HEK293 (cell line): ENCODE data around the gene XRCC6.

ENCODE experiments used
- CTCF ChIA-PET: fragments of 350-600 bp; formaldehyde crosslinking; extraction: SDS; loops from one replicate; lab custom pipeline; 2021; ENCODE audit warnings: antibody characterized with exemption; lab: Yijun Ruan, JAX
- POLR2A ChIA-PET: fragments of 300-600 bp; formaldehyde crosslinking; extraction: SDS; loops from one replicate; lab custom pipeline; 2020; ENCODE audit warnings: antibody characterized with exemption, inconsistent platforms; lab: Yijun Ruan, JAX
- H3K27ac ChIP-seq: fragments of 200-500 bp; sonication (Bioruptor generic); 2 replicates; pipeline ENCODE4 v1.5.1; 2014; ENCODE audit warnings: low read depth, low read length, control low read depth, inconsistent platforms; ENCODE audit errors: extremely low read depth
- H3K36me3 ChIP-seq, 2 experiments: fragments of 200-500 bp in 1 of 2; sonication (Bioruptor generic) in 1 of 2; 1 replicate in 1 of 2; 2 replicates in 1 of 2; pipeline ENCODE4 v1.5.1; 2014 to 2017; ENCODE audit warnings: inconsistent platforms in 2 of 2, low read length in 2 of 2; ENCODE audit not compliant: control insufficient read depth in 2 of 2, insufficient read depth in 1 of 2
- H3K4me1 ChIP-seq: fragments of 200-500 bp; sonication (Bioruptor generic); 2 replicates; pipeline ENCODE4 v1.5.1; 2014; ENCODE audit warnings: mild to moderate bottlenecking, low read length, inconsistent platforms; ENCODE audit not compliant: control insufficient read depth, insufficient read depth
- H3K4me3 ChIP-seq: 2 replicates; pipeline ENCODE4 v1.5.1; 2011; ENCODE audit warnings: low read depth, mild to moderate bottlenecking, control low read depth, low read length, moderate library complexity
- H3K9me3 ChIP-seq: fragments of 200-500 bp; sonication (Bioruptor generic); 2 replicates; pipeline ENCODE4 v1.5.1; 2014; ENCODE audit warnings: low read depth, low read length, inconsistent platforms; ENCODE audit not compliant: control insufficient read depth, insufficient read depth
- FEZF1 ChIP-seq: fragments of 450-650 bp; formaldehyde crosslinking; IDR thresholded peaks from 2 replicates; pipeline ENCODE4 v1.5.1; 2016; ENCODE audit warnings: missing biosample characterization, missing genetic modification characterization
- HOXA7 ChIP-seq: sonication (generic); formaldehyde crosslinking; IDR thresholded peaks from 2 replicates; pipeline ENCODE4 v1.8.1; 2022; ENCODE audit warnings: missing genetic modification reagents, borderline replicate concordance
- KLF7 ChIP-seq: fragments of 450-650 bp; formaldehyde crosslinking; IDR thresholded peaks from 2 replicates; pipeline ENCODE4 v1.5.1; 2016; ENCODE audit warnings: missing biosample characterization, missing genetic modification characterization, borderline replicate concordance
- PRDM1 ChIP-seq: fragments of 450-650 bp; formaldehyde crosslinking; IDR thresholded peaks from 2 replicates; pipeline ENCODE4; 2016; ENCODE audit warnings: missing biosample characterization, missing genetic modification characterization
- ZBTB48 ChIP-seq: fragments of 450-650 bp; formaldehyde crosslinking; IDR thresholded peaks from 2 replicates; pipeline ENCODE4 v1.5.1; 2016; ENCODE audit warnings: missing biosample characterization, missing genetic modification characterization
- ZNF121 ChIP-seq: fragments of 450-650 bp; formaldehyde crosslinking; IDR thresholded peaks from 2 replicates; pipeline ENCODE4 v1.5.1; 2016; ENCODE audit warnings: missing biosample characterization, missing genetic modification characterization
- ZNF157 ChIP-seq: fragments of 450-650 bp; formaldehyde crosslinking; IDR thresholded peaks from 2 replicates; pipeline ENCODE4 v1.5.1; 2016; ENCODE audit warnings: missing biosample characterization, missing genetic modification characterization
- ZNF169 ChIP-seq: fragments of 450-650 bp; formaldehyde crosslinking; IDR thresholded peaks from 2 replicates; pipeline ENCODE4 v1.5.1; 2016; ENCODE audit warnings: missing biosample characterization, missing genetic modification characterization
- ZNF221 ChIP-seq: fragments of 450-650 bp; formaldehyde crosslinking; IDR thresholded peaks from 2 replicates; pipeline ENCODE4 v1.5.1; 2017; ENCODE audit warnings: missing biosample characterization, missing genetic modification characterization, borderline replicate concordance
- ZNF24 ChIP-seq: fragments of 450-650 bp; formaldehyde crosslinking; IDR thresholded peaks from 2 replicates; pipeline ENCODE4 v1.5.1; 2016; ENCODE audit warnings: missing biosample characterization, missing genetic modification characterization
- ZNF274 ChIP-seq, 2 experiments: fragments of 200-500 bp in 1 of 2; fragments of 450-650 bp in 1 of 2; sonication (Bioruptor generic) in 1 of 2; formaldehyde crosslinking in 1 of 2; IDR thresholded peaks; 2 replicates each; pipeline versions ENCODE4 v1.5.1 to v1.6.1; 2014 to 2016; ENCODE audit warnings: borderline replicate concordance in 1 of 2, inconsistent platforms in 1 of 2, low read length in 1 of 2, missing biosample characterization in 1 of 2, missing genetic modification characterization in 1 of 2
- ZNF394 ChIP-seq: fragments of 450-650 bp; formaldehyde crosslinking; IDR thresholded peaks from 2 replicates; pipeline ENCODE4 v1.5.1; 2016; ENCODE audit warnings: missing biosample characterization, missing genetic modification characterization, mild to moderate bottlenecking, moderate library complexity, borderline replicate concordance
- ZNF426 ChIP-seq: fragments of 450-650 bp; formaldehyde crosslinking; IDR thresholded peaks from 2 replicates; pipeline ENCODE4 v1.5.1; 2017; ENCODE audit warnings: missing biosample characterization, missing genetic modification characterization, mild to moderate bottlenecking, inconsistent platforms, moderate library complexity
- ZNF513 ChIP-seq: fragments of 450-650 bp; IDR thresholded peaks from 2 replicates; pipeline ENCODE4 v1.5.1; 2018; ENCODE audit warnings: missing biosample characterization, missing genetic modification characterization
- ZNF521 ChIP-seq: fragments of 450-650 bp; formaldehyde crosslinking; IDR thresholded peaks from 2 replicates; pipeline ENCODE4 v1.5.1; 2017; ENCODE audit warnings: missing biosample characterization, mild to moderate bottlenecking, missing genetic modification characterization
- ZNF600 ChIP-seq: fragments of 450-650 bp; formaldehyde crosslinking; IDR thresholded peaks from 2 replicates; pipeline ENCODE4 v1.5.1; 2016; ENCODE audit warnings: missing biosample characterization, missing genetic modification characterization
- ZNF645 ChIP-seq: fragments of 450-650 bp; formaldehyde crosslinking; IDR thresholded peaks from 2 replicates; pipeline ENCODE4; 2016; ENCODE audit warnings: missing biosample characterization, missing genetic modification characterization
- ZNF704 ChIP-seq: fragments of 450-650 bp; formaldehyde crosslinking; IDR thresholded peaks from 2 replicates; pipeline ENCODE4 v1.5.1; 2016; ENCODE audit warnings: missing biosample characterization, missing genetic modification characterization
- ZNF837 ChIP-seq: fragments of 450-650 bp; formaldehyde crosslinking; IDR thresholded peaks from 2 replicates; pipeline ENCODE4 v1.5.1; 2016; ENCODE audit warnings: missing biosample characterization, missing genetic modification characterization
- ZSCAN30 ChIP-seq: fragments of 450-650 bp; IDR thresholded peaks from 2 replicates; pipeline ENCODE4 v1.5.1; 2018; ENCODE audit warnings: missing biosample characterization, mild to moderate bottlenecking, missing genetic modification characterization, moderate library complexity

XRCC6 gene

GRCh38 chr22:41647771-41648170, 26.7 kb downstream of the XRCC6 start:
- Histone ChIP-seq H3K36me3 (peaks cover 92 to 93% of the 10 kb centered on the region in 2 experiments), H3K9me3 (no peaks in the 10 kb centered on the region), H3K27ac (no peak overlapping the region), H3K4me1 (no peaks in the 10 kb centered on the region), H3K4me3 (no peak overlapping the region)
- CTCF ChIA-PET = no interaction called here
- POLR2A ChIA-PET = no interaction called here
- TF ChIP-seq ZNF157 (tag by site-specific recombination) (no peak), ZNF274 (IDR thresholded peaks at IDR 0.05; ENCODE audit: low read length) (no peak), ZNF274 (tag by site-specific recombination; IDR thresholded peaks at IDR 0.05; ENCODE audit: borderline replicate concordance) (no peak), ZNF645 (tag by site-specific recombination) (no peak), KLF7 (tag by site-specific recombination) (no peak), PRDM1 (tag by site-specific recombination) (peak; percentile 23; the same call in 1 of the 2 replicates), ZNF169 (tag by site-specific recombination) (no peak), ZSCAN30 (tag by site-specific recombination) (no peak)

GRCh38 chr22:41648432-41648831, 27.3 kb downstream of the XRCC6 start:
- Histone ChIP-seq H3K9me3 (no peaks in the 10 kb centered on the region), H3K4me1 (no peaks in the 10 kb centered on the region), H3K27ac (no peak overlapping the region), H3K36me3 (peaks cover 92 to 93% of the 10 kb centered on the region in 2 experiments), H3K4me3 (no peak overlapping the region)
- CTCF ChIA-PET = interaction anchor here (1.5 kb wide), 1 partner anchor 18 kb away, joined by 7 read pairs; no protein-coding TSS in a partner anchor
- TF ChIP-seq ZNF221 (tag by site-specific recombination) (no peak), ZBTB48 (tag by site-specific recombination) (no peak), ZNF513 (tag by site-specific recombination) (no peak), ZNF600 (tag by site-specific recombination) (no peak), ZNF394 (tag by site-specific recombination) (no peak), ZNF24 (no peak), ZNF157 (tag by site-specific recombination) (no peak), ZNF426 (tag by site-specific recombination) (no peak), ZNF121 (tag by site-specific recombination) (no peak), FEZF1 (tag by site-specific recombination) (no peak), ZNF704 (no peak), ZNF837 (no peak), HOXA7 (CRISPR knock-in tag) (no peak), ZNF521 (tag by site-specific recombination) (no peak)
- POLR2A ChIA-PET = no interaction called here
